Panc1 (cell line): ENCODE results near the gene KCNN3. TPM values are rescaled to one million over a fixed set of nuclear protein-coding genes. Genes with fewer than 3 reads are reported as not detected.

ENCODE experiments used
- ATAC-seq: fragments of 200-7000 bp; cut with Tn5 transposase; 2 replicates; pipeline ENCODE4 v1.9.1; 2020; ENCODE audit warnings: mild to moderate bottlenecking, moderate library complexity
- BruUV-seq: library from RNA; stranded (reverse); fragments of 400-500 nt; replicated peaks from 2 replicates; lab custom pipeline; 2021; lab: Mats Ljungman, UMichigan
- CTCF ChIA-PET: fragments of 300-600 bp; sonication (Branson Sonifier 250); formaldehyde crosslinking; loops from one replicate; lab custom pipeline; 2022; ENCODE audit warnings: antibody characterized with exemption; lab: Charles Lee
- POLR2A ChIA-PET: fragments of 300-600 bp; sonication (Branson Sonifier 250); formaldehyde crosslinking; loops from one replicate; lab custom pipeline; 2022; ENCODE audit warnings: antibody characterized with exemption; lab: Charles Lee
- DNase-seq: peaks from one replicate; pipeline ENCODE4 v3.0.0-alpha.2; 2010; ENCODE audit warnings: low read depth, low spot score
- H3K27ac ChIP-seq: 2 replicates; pipeline ENCODE4 v1.5.1; 2011; ENCODE audit warnings: mild to moderate bottlenecking, low read length, inconsistent platforms
- H3K27me3 ChIP-seq: fragments of 200-500 bp; sonication (Bioruptor generic); 2 replicates; pipeline ENCODE4 v1.6.0; 2014; ENCODE audit warnings: low read length, inconsistent platforms; ENCODE audit not compliant: control insufficient read depth, insufficient read depth
- H3K36me3 ChIP-seq: fragments of 200-500 bp; sonication (Bioruptor generic); 2 replicates; pipeline ENCODE4 v1.5.1; 2014; ENCODE audit warnings: inconsistent platforms, mild to moderate bottlenecking, low read length, moderate library complexity; ENCODE audit not compliant: control insufficient read depth, insufficient read depth
- H3K4me1 ChIP-seq: 2 replicates; pipeline ENCODE4 v1.5.1; 2011; ENCODE audit warnings: inconsistent platforms, mild to moderate bottlenecking, low read length, moderate library complexity; ENCODE audit not compliant: control insufficient read depth, insufficient read depth
- H3K4me3 ChIP-seq, 2 experiments: 2 replicates each; pipeline ENCODE4 v1.5.1; 2011 to 2012; ENCODE audit warnings: low read depth in 2 of 2, low read length in 2 of 2, mild to moderate bottlenecking in 2 of 2, inconsistent platforms in 1 of 2, moderate library complexity in 1 of 2
- H3K9me3 ChIP-seq: fragments of 200-500 bp; sonication (Bioruptor generic); 2 replicates; pipeline ENCODE4 v1.5.1; 2014; ENCODE audit warnings: low read depth, mild to moderate bottlenecking, inconsistent platforms, low read length, moderate library complexity; ENCODE audit not compliant: control insufficient read depth, insufficient read depth
- CTCF ChIP-seq: fragments of 450-650 bp; IDR thresholded peaks from 2 replicates; pipeline ENCODE4 v1.5.1; 2017; ENCODE audit warnings: mild to moderate bottlenecking
- POLR2AphosphoS5 ChIP-seq: IDR thresholded peaks from 2 replicates; pipeline ENCODE4 v1.6.1; 2012; ENCODE audit warnings: mild to moderate bottlenecking, low read depth, low read length, moderate library complexity
- REST ChIP-seq, 2 experiments: IDR thresholded peaks; 2 replicates each; pipeline ENCODE4 v1.6.1; 2011 to 2012; ENCODE audit warnings: low read depth in 2 of 2, control low read depth in 1 of 2, low read length in 1 of 2, mild to moderate bottlenecking in 1 of 2, moderate library complexity in 1 of 2; ENCODE audit not compliant: insufficient read depth in 1 of 2
- SIN3A ChIP-seq: IDR thresholded peaks from 2 replicates; pipeline ENCODE4 v1.6.1; 2012; ENCODE audit warnings: low read depth, mild to moderate bottlenecking, low read length, moderate library complexity, borderline replicate concordance; ENCODE audit not compliant: insufficient read depth
- TCF7L2 ChIP-seq: IDR thresholded peaks from 2 replicates; pipeline ENCODE4 v1.6.1; 2011; ENCODE audit warnings: mild to moderate bottlenecking, low read depth, low read length, inconsistent platforms
- in situ Hi-C: cut with HindIII; loops from 2 replicates; pipeline ENCODE4 v1.10.0; 2016; ENCODE audit warnings: low sequenced_read_pairs, low pct_unique_long_range_greater_than_20kb
- intact Hi-C: fragments of 100-400 bp; cut with micrococcal nuclease; formaldehyde crosslinking; loops from one replicate; pipeline ENCODE4 v1.10.0; 2022; ENCODE audit not compliant: unreplicated experiment
- total RNA-seq: library from RNA; stranded (reverse); gene quantifications from one replicate; pipeline ENCODE4 v1.2.1, GENCODE V29; 2021; ENCODE audit not compliant: unreplicated experiment

The KCNN3 gene
- total RNA-seq, 1 experiment from 2014 or later, result 0.05 TPM

- ATAC-seq (no peak), DNase-seq (no peak)
- no peaks in the 10 kb centered on the region for H3K9me3 ChIP-seq
- BruUV-seq, result no TSS peak
- ChIA-PET POLR2A (no interaction called here), CTCF (no interaction called here)
- no peaks in the 10 kb centered on the region for H3K36me3 ChIP-seq
- TF ChIP-seq REST (IDR thresholded peaks at IDR 0.05; ENCODE audit: insufficient read depth in 1 of 2, low read depth in 2 of 2, low read length in 1 of 2) (no peak), POLR2AphosphoS5 (no peak), SIN3A (no peak), TCF7L2 (no peak), CTCF (no peak)
- in situ Hi-C loops, result no loop called here
- intact Hi-C loops, result loop anchor here (5.0 kb wide), 1 partner anchor 108 kb away; no protein-coding TSS in a partner anchor
- peaks cover 10% of the 10 kb centered on the region for H3K27me3 ChIP-seq
- no peak overlapping the region for H3K27ac ChIP-seq
- H3K4me3 ChIP-seq, result no peak overlapping the region
- H3K4me1 ChIP-seq, result no peaks in the 10 kb centered on the region
Observed at GRCh38 chr1:154769193-154769895, 100.7 kb downstream of the KCNN3 start.

GRCh38 chr1:154768456-154769125 is 101.5 kb downstream of the KCNN3 start:
- no peak for ATAC-seq
- no peak for DNase-seq
- TF ChIP-seq REST (IDR thresholded peaks at IDR 0.05; ENCODE audit: insufficient read depth in 1 of 2, low read depth in 2 of 2, low read length in 1 of 2), result no peak
- TF ChIP-seq TCF7L2, result no peak
- TF ChIP-seq SIN3A, result no peak
- no peak for TF ChIP-seq CTCF
- TF ChIP-seq POLR2AphosphoS5, result no peak
- no TSS peak for BruUV-seq
- POLR2A ChIA-PET, result no interaction called here
- H3K36me3 ChIP-seq, result no peaks in the 10 kb centered on the region
- H3K4me1 ChIP-seq, result no peaks in the 10 kb centered on the region
- in situ Hi-C loops (no loop called here), intact Hi-C loops (loop anchor here (5.0 kb wide), 1 partner anchor 109 kb away; no protein-coding TSS in a partner anchor)
- H3K27me3 ChIP-seq, result peaks cover 18% of the 10 kb centered on the region
- H3K4me3 ChIP-seq, result no peak overlapping the region
- CTCF ChIA-PET, result no interaction called here
- H3K9me3 ChIP-seq, result no peaks in the 10 kb centered on the region
- no peak overlapping the region for H3K27ac ChIP-seq
